H9 (cell line): ENCODE results near the gene CCDC51. TPM values are rescaled to one million over a fixed set of nuclear protein-coding genes. Genes with fewer than 3 reads are reported as not detected.

ENCODE experiments used
- DNase-seq: peaks from one replicate; pipeline ENCODE4 v3.0.0-alpha.2; 2017
- H2AFZ ChIP-seq: one replicate; pipeline ENCODE4 v1.6.1; 2013; ENCODE audit warnings: mild to moderate bottlenecking, low read length, control low read depth, moderate library complexity
- H2AK5ac ChIP-seq: 2 replicates; pipeline ENCODE4 v1.6.1; 2013; ENCODE audit warnings: low read length, control low read depth, mixed read lengths; ENCODE audit not compliant: insufficient read length
- H2BK120ac ChIP-seq: one replicate; pipeline ENCODE4 v1.6.1; 2013; ENCODE audit warnings: low read depth, mild to moderate bottlenecking, low read length, control low read depth, inconsistent platforms; ENCODE audit not compliant: poor library complexity, severe bottlenecking
- H2BK12ac ChIP-seq: 2 replicates; pipeline ENCODE4 v1.6.1; 2013; ENCODE audit warnings: low read length, control low read depth, mixed read lengths, low read depth; ENCODE audit not compliant: insufficient read length
- H2BK15ac ChIP-seq: 2 replicates; pipeline ENCODE4 v1.6.1; 2013; ENCODE audit warnings: low read depth, low read length, control low read depth
- H2BK20ac ChIP-seq: one replicate; pipeline ENCODE4 v1.6.1; 2013; ENCODE audit warnings: low read depth, mild to moderate bottlenecking, low read length, control low read depth, inconsistent platforms; ENCODE audit not compliant: poor library complexity, severe bottlenecking
- H2BK5ac ChIP-seq: 2 replicates; pipeline ENCODE4 v1.6.1; 2013; ENCODE audit warnings: low read length, control low read depth, mixed read lengths; ENCODE audit not compliant: insufficient read length
- H3K14ac ChIP-seq: 2 replicates; pipeline ENCODE4 v1.6.1; 2013; ENCODE audit warnings: low read length, control low read depth; ENCODE audit not compliant: insufficient read depth
- H3K18ac ChIP-seq: 2 replicates; pipeline ENCODE4 v1.6.1; 2013; ENCODE audit warnings: low read depth, mild to moderate bottlenecking, mixed read lengths, low read length, control low read depth; ENCODE audit not compliant: insufficient read length
- H3K23ac ChIP-seq: 2 replicates; pipeline ENCODE4 v1.6.1; 2013; ENCODE audit warnings: low read length, control low read depth, mixed read lengths, low read depth; ENCODE audit not compliant: insufficient read length
- H3K23me2 ChIP-seq: 2 replicates; pipeline ENCODE4 v1.6.1; 2013; ENCODE audit warnings: low read depth, mild to moderate bottlenecking, mixed read lengths, low read length, control low read depth; ENCODE audit not compliant: insufficient read length, poor library complexity, severe bottlenecking
- H3K27ac ChIP-seq: 2 replicates; pipeline ENCODE4 v1.5.1; 2013; ENCODE audit warnings: low read length, control low read depth, mixed read lengths, low read depth; ENCODE audit not compliant: insufficient read length
- H3K27me3 ChIP-seq: 2 replicates; pipeline ENCODE4 v1.6.1; 2013; ENCODE audit warnings: low read length, control low read depth, inconsistent platforms; ENCODE audit not compliant: insufficient read depth
- H3K4ac ChIP-seq: 2 replicates; pipeline ENCODE4 v1.6.1; 2013; ENCODE audit warnings: low read depth, mild to moderate bottlenecking, control low read depth, inconsistent platforms, low read length, moderate library complexity
- H3K4me1 ChIP-seq: 2 replicates; pipeline ENCODE4 v1.6.1; 2013; ENCODE audit warnings: low read length, control low read depth, inconsistent platforms; ENCODE audit not compliant: insufficient read depth
- H3K4me2 ChIP-seq: 2 replicates; pipeline ENCODE4 v1.6.1; 2013; ENCODE audit warnings: low read length, control low read depth, mixed read lengths; ENCODE audit not compliant: insufficient read length, insufficient read depth
- H3K56ac ChIP-seq: 2 replicates; pipeline ENCODE4 v1.6.1; 2013; ENCODE audit warnings: low read depth, mild to moderate bottlenecking, mixed read lengths, low read length, control low read depth; ENCODE audit not compliant: insufficient read length
- H3K79me1 ChIP-seq: 2 replicates; pipeline ENCODE4 v1.6.1; 2013; ENCODE audit warnings: low read depth, mild to moderate bottlenecking, moderate library complexity, low read length, control low read depth, inconsistent platforms; ENCODE audit not compliant: insufficient read depth, poor library complexity, severe bottlenecking
- H3K79me2 ChIP-seq: 2 replicates; pipeline ENCODE4 v1.6.1; 2013; ENCODE audit warnings: low read length, control low read depth, inconsistent platforms; ENCODE audit not compliant: insufficient read depth
- H3K9ac ChIP-seq: 2 replicates; pipeline ENCODE4 v1.6.1; 2013; ENCODE audit warnings: low read length, control low read depth, mixed read lengths; ENCODE audit not compliant: insufficient read length; ENCODE audit errors: extremely low read depth
- H3K9me3 ChIP-seq: one replicate; pipeline ENCODE4 v1.6.1; 2013; ENCODE audit warnings: low read depth, low read length, inconsistent platforms; ENCODE audit not compliant: control insufficient read depth
- H3T11ph ChIP-seq: one replicate; pipeline ENCODE4 v1.6.1; 2013; ENCODE audit warnings: mild to moderate bottlenecking, low read length, control low read depth, inconsistent platforms
- H4K20me1 ChIP-seq: one replicate; pipeline ENCODE4 v1.6.1; 2013; ENCODE audit not compliant: control insufficient read depth, insufficient read length, insufficient read depth
- H4K5ac ChIP-seq: 2 replicates; pipeline ENCODE4 v1.6.1; 2013; ENCODE audit warnings: low read depth, mild to moderate bottlenecking, mixed read lengths, low read length, control low read depth; ENCODE audit not compliant: insufficient read length
- H4K8ac ChIP-seq: replicated peaks from 2 replicates; pipeline ENCODE4 v1.6.1; 2013; ENCODE audit warnings: low read length, control low read depth, mixed read lengths, low read depth; ENCODE audit not compliant: insufficient read length
- H4K91ac ChIP-seq: 2 replicates; pipeline ENCODE4 v1.6.1; 2013; ENCODE audit warnings: low read depth, mild to moderate bottlenecking, moderate library complexity, mixed read lengths, low read length, control low read depth; ENCODE audit not compliant: insufficient read length
- H3K27ac Mint-ChIP-seq, 3 experiments: 2 replicates in 2 of 3; 3 replicates in 1 of 3; pipeline ENCODE4 v1.8.0; 2020 to 2021; ENCODE audit warnings: mixed read lengths in 3 of 3, mild to moderate bottlenecking in 1 of 3, moderate library complexity in 1 of 3
- H3K27me3 Mint-ChIP-seq: 2 replicates; pipeline ENCODE4 v1.8.0; 2021; ENCODE audit warnings: low read depth, mild to moderate bottlenecking, moderate library complexity, mixed read lengths
- H3K36me3 Mint-ChIP-seq, 3 experiments: 2 replicates in 2 of 3; 3 replicates in 1 of 3; pipeline ENCODE4 v1.8.0; 2020 to 2021; ENCODE audit warnings: low read depth in 3 of 3, mixed read lengths in 3 of 3; ENCODE audit not compliant: insufficient read depth in 1 of 3
- H3K4me1 Mint-ChIP-seq, 2 experiments: 2 replicates each; pipeline ENCODE4 v1.8.0; 2020; ENCODE audit warnings: mixed read lengths in 2 of 2
- H3K4me3 Mint-ChIP-seq, 2 experiments: 2 replicates in 1 of 2; 3 replicates in 1 of 2; pipeline ENCODE4 v1.8.0; 2020 to 2021; ENCODE audit warnings: mild to moderate bottlenecking in 2 of 2, mixed read lengths in 2 of 2, moderate library complexity in 1 of 2
- H3K9me3 Mint-ChIP-seq, 2 experiments: 2 replicates in 1 of 2; 3 replicates in 1 of 2; pipeline ENCODE4 v1.8.0; 2020; ENCODE audit warnings: mild to moderate bottlenecking in 2 of 2, mixed read lengths in 2 of 2, moderate library complexity in 1 of 2
- CTCF ChIP-seq: fragments of 200-600 bp; sonication (generic); conservative IDR thresholded peaks from 3 replicates; pipeline ENCODE4 v1.8.0; 2021; ENCODE audit warnings: antibody characterized with exemption, mild to moderate bottlenecking
- WGBS: extraction: QIAGEN DNeasy Blood & Tissue Kit; methylation state at CpG from one replicate; pipeline ENCODE4 v1.1.7; 2013; ENCODE audit warnings: missing lambda C conversion rate, low lambda C conversion rate, mixed read lengths; ENCODE audit not compliant: insufficient read length; ENCODE audit errors: extremely low coverage; 5-methylcytosine and 5-hydroxymethylcytosine counted together
- total RNA-seq: library from RNA; stranded (reverse); gene quantifications from 2 replicates; pipeline ENCODE4 v1.2.1, GENCODE V29; 2021

The CCDC51 gene
- total RNA-seq, 1 experiment from 2014 or later, result 20.0 TPM

- H3K9me3 Mint-ChIP-seq, result no peaks in the 10 kb centered on the region
- no peak overlapping the region for H3K4me3 Mint-ChIP-seq
- Histone ChIP-seq H3K4me1 (no peaks in the 10 kb centered on the region), H3K9ac (no peak overlapping the region), H3K9me3 (no peaks in the 10 kb centered on the region), H3K14ac (no peak overlapping the region), H3K27ac (no peak overlapping the region), H2AFZ (no peak overlapping the region), H4K8ac (no peak overlapping the region), H3K56ac (no peak overlapping the region), H2AK5ac (no peak overlapping the region), H4K5ac (no peak overlapping the region), H2BK120ac (no peak overlapping the region), H3K4ac (no peak overlapping the region), H2BK5ac (no peak overlapping the region), H3K23ac (no peak overlapping the region), H3K27me3 (no peaks in the 10 kb centered on the region), H2BK15ac (no peak overlapping the region), H2BK12ac (no peak overlapping the region), H3K79me1 (no peaks in the 10 kb centered on the region), H3K23me2 (no peaks in the 10 kb centered on the region), H3K79me2 (no peaks in the 10 kb centered on the region; the same call in 1 of the 2 replicates), H3T11ph (no peak overlapping the region), H4K91ac (no peak overlapping the region), H3K18ac (no peak overlapping the region), H4K20me1 (no peaks in the 10 kb centered on the region), H2BK20ac (no peak overlapping the region), H3K4me2 (no peak overlapping the region)
- H3K27me3 Mint-ChIP-seq, result no peaks in the 10 kb centered on the region
- peaks cover 41 to 81% (median 77%) of the 10 kb centered on the region in 3 experiments for H3K36me3 Mint-ChIP-seq
- no CpG with 5 or more reads among the region's 9 CpGs for WGBS
- H3K4me1 Mint-ChIP-seq, result no peaks in the 10 kb centered on the region
- TF ChIP-seq CTCF, result no peak
- H3K27ac Mint-ChIP-seq, result no peak overlapping the region
- no peak for DNase-seq
These were observed 20.8 kb downstream of the CCDC51 start for GRCh38 chr3:48419149-48419548.
